BLaER1 (cell line): Measurements from ENCODE around the gene EFS.

ENCODE experiments used
- H3K27ac ChIP-seq: shearing (Covaris generic); formaldehyde crosslinking; 2 replicates; pipeline ENCODE4 v1.8.1; 2022
- H3K27me3 ChIP-seq: shearing (Covaris generic); formaldehyde crosslinking; 2 replicates; pipeline ENCODE4 v1.8.1; 2022
- H3K36me3 ChIP-seq: shearing (Covaris generic); formaldehyde crosslinking; 2 replicates; pipeline ENCODE4 v1.8.1; 2022
- H3K4me1 ChIP-seq: shearing (Covaris generic); formaldehyde crosslinking; 2 replicates; pipeline ENCODE4 v1.8.1; 2022
- H3K4me2 ChIP-seq: shearing (Covaris generic); formaldehyde crosslinking; 2 replicates; pipeline ENCODE4 v1.8.1; 2022
- H3K4me3 ChIP-seq: shearing (Covaris generic); formaldehyde crosslinking; 2 replicates; pipeline ENCODE4 v1.8.1; 2022
- H3K9ac ChIP-seq: shearing (Covaris generic); formaldehyde crosslinking; 2 replicates; pipeline ENCODE4 v1.8.1; 2022
- H3K9me3 ChIP-seq: shearing (Covaris generic); formaldehyde crosslinking; 2 replicates; pipeline ENCODE4 v1.8.1; 2022
- H4K20me1 ChIP-seq: shearing (Covaris generic); formaldehyde crosslinking; 2 replicates; pipeline ENCODE4 v1.8.1; 2022
- Cebpa-rat ChIP-seq: shearing (Covaris generic); IDR thresholded peaks from 2 replicates; pipeline ENCODE4 v1.8.1; 2022

The EFS gene

GRCh38 chr14:23352506-23353432 is 12.2 kb downstream of the EFS start, which contains the start of gene SLC22A17:
SLC22A17 (minus strand) TSS chr14:23352887.
- H3K9ac ChIP-seq = no peak within 1 kb of the TSS
- no peaks in the 10 kb centered on the region for H3K27me3 ChIP-seq
- H3K36me3 ChIP-seq = no peaks in the 10 kb centered on the region
- no peaks in the 10 kb centered on the region for H4K20me1 ChIP-seq
- H3K27ac ChIP-seq = no peak within 1 kb of the TSS
- no peaks in the 10 kb centered on the region for H3K4me1 ChIP-seq
- peaks cover 9% of the 10 kb centered on the region for H3K9me3 ChIP-seq
- H3K4me3 ChIP-seq = no peak within 1 kb of the TSS
- no peak for TF ChIP-seq Cebpa-rat
- H3K4me2 ChIP-seq = no peak within 1 kb of the TSS

- Histone ChIP-seq H3K4me2 (no peak overlapping the region), H3K4me3 (no peak overlapping the region)
These were observed 13.1 kb downstream of the EFS start for GRCh38 chr14:23351681-23352505.

GRCh38 chr14:23349156-23349845 is 15.7 kb downstream of the EFS start:
- H3K27ac ChIP-seq = no peak overlapping the region
- H3K36me3 ChIP-seq = no peaks in the 10 kb centered on the region

More at GRCh38 chr14:23351681-23352505, 13.1 kb downstream of the EFS start:
- Histone ChIP-seq H3K4me1 (no peaks in the 10 kb centered on the region), H3K27me3 (no peaks in the 10 kb centered on the region), H3K36me3 (no peaks in the 10 kb centered on the region), H3K9me3 (peaks cover 9% of the 10 kb centered on the region), H4K20me1 (no peaks in the 10 kb centered on the region), H3K9ac (no peak overlapping the region), H3K27ac (no peak overlapping the region)
- TF ChIP-seq Cebpa-rat = no peak

GRCh38 chr14:23348297-23348655 is 16.7 kb downstream of the EFS start:
- Histone ChIP-seq H3K27ac (no peak overlapping the region), H3K9ac (no peak overlapping the region), H3K9me3 (peaks cover 9% of the 10 kb centered on the region), H4K20me1 (no peaks in the 10 kb centered on the region), H3K4me3 (no peak overlapping the region), H3K27me3 (no peaks in the 10 kb centered on the region), H3K4me1 (no peaks in the 10 kb centered on the region), H3K36me3 (no peaks in the 10 kb centered on the region), H3K4me2 (no peak overlapping the region)
- TF ChIP-seq Cebpa-rat = no peak

More at GRCh38 chr14:23349156-23349845, 15.7 kb downstream of the EFS start:
- Histone ChIP-seq H4K20me1 (no peaks in the 10 kb centered on the region), H3K4me2 (no peak overlapping the region), H3K9me3 (peaks cover 9% of the 10 kb centered on the region), H3K9ac (no peak overlapping the region), H3K4me3 (no peak overlapping the region), H3K27me3 (no peaks in the 10 kb centered on the region), H3K4me1 (no peaks in the 10 kb centered on the region)
- no peak for TF ChIP-seq Cebpa-rat

GRCh38 chr14:23347406-23348296 is 17.3 kb downstream of the EFS start:
- TF ChIP-seq Cebpa-rat = no peak
- no peak overlapping the region for H3K9ac ChIP-seq
- H3K9me3 ChIP-seq = peaks cover 9% of the 10 kb centered on the region
- no peaks in the 10 kb centered on the region for H3K27me3 ChIP-seq
- H3K4me1 ChIP-seq = no peaks in the 10 kb centered on the region
- H3K4me2 ChIP-seq = no peak overlapping the region
- no peaks in the 10 kb centered on the region for H3K36me3 ChIP-seq
- no peak overlapping the region for H3K27ac ChIP-seq
- no peak overlapping the region for H3K4me3 ChIP-seq
- no peaks in the 10 kb centered on the region for H4K20me1 ChIP-seq

- peaks cover 8% of the 10 kb centered on the region for H3K9me3 ChIP-seq
- no peaks in the 10 kb centered on the region for H4K20me1 ChIP-seq
- H3K4me1 ChIP-seq = no peaks in the 10 kb centered on the region
- H3K9ac ChIP-seq = no peak overlapping the region
- H3K36me3 ChIP-seq = no peaks in the 10 kb centered on the region
- no peak overlapping the region for H3K4me3 ChIP-seq
- H3K27me3 ChIP-seq = no peaks in the 10 kb centered on the region
- no peak overlapping the region for H3K27ac ChIP-seq
- no peak for TF ChIP-seq Cebpa-rat
- H3K4me2 ChIP-seq = no peak overlapping the region
These were observed 18.1 kb downstream of the EFS start for GRCh38 chr14:23346693-23347405.

- Histone ChIP-seq H3K4me3 (no peak overlapping the region), H3K27ac (no peak overlapping the region), H3K9me3 (peaks cover 12% of the 10 kb centered on the region), H4K20me1 (no peaks in the 10 kb centered on the region), H3K27me3 (no peaks in the 10 kb centered on the region), H3K4me2 (no peak overlapping the region), H3K4me1 (no peaks in the 10 kb centered on the region), H3K36me3 (no peaks in the 10 kb centered on the region), H3K9ac (no peak overlapping the region)
- no peak for TF ChIP-seq Cebpa-rat
These were observed 18.8 kb downstream of the EFS start for GRCh38 chr14:23345987-23346692.

GRCh38 chr14:23344481-23344880 is 20.5 kb downstream of the EFS start:
- no peak overlapping the region for H3K4me2 ChIP-seq
- no peak overlapping the region for H3K27ac ChIP-seq
- no peaks in the 10 kb centered on the region for H3K36me3 ChIP-seq
- H3K9me3 ChIP-seq = peaks cover 29% of the 10 kb centered on the region
- H3K4me3 ChIP-seq = no peak overlapping the region
- H3K27me3 ChIP-seq = no peaks in the 10 kb centered on the region
- H4K20me1 ChIP-seq = no peaks in the 10 kb centered on the region
- no peaks in the 10 kb centered on the region for H3K4me1 ChIP-seq
- no peak for TF ChIP-seq Cebpa-rat
- no peak overlapping the region for H3K9ac ChIP-seq
